HG03575 (cell line): ENCODE measurements around the gene KLRC3.
A peak's percentile ranks its signal among the peaks of the same experiment; 100 is the strongest.
"Not testable (repeated sequence)": the region's sequence is repeated elsewhere in the genome, so short reads cannot be mapped to it uniquely, and the experiment has no call there.

Source experiments
- ATAC-seq: cut with Tn5 transposase; IDR thresholded peaks from one replicate; pipeline ENCODE4 v1.9.1; 2021; ENCODE audit not compliant: unreplicated experiment, insufficient number of reproducible peaks, low FRiP score; ENCODE audit errors: extremely low read depth

The KLRC3 gene

DNA sequence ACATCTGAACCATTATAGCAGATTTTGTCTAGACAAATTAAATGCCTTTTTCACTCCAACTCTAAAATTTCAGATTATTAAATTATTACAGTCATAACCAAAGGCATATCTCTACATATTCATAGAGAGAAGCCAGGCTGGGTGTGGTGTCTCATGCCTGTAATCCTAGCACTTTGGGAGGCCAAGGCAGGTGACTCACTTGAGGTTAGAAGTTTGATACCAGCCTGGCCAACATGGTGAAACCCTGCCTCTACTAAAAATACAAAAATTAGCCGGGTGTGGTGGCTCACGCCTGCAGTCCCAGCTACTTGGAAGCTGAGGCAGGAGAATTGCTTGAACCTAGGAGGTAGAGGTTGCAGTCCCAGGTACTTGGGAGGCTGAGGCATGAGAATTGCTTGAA lies 41.7 kb downstream of the KLRC3 start:
- ATAC-seq = not testable (repeated sequence)

DNA sequence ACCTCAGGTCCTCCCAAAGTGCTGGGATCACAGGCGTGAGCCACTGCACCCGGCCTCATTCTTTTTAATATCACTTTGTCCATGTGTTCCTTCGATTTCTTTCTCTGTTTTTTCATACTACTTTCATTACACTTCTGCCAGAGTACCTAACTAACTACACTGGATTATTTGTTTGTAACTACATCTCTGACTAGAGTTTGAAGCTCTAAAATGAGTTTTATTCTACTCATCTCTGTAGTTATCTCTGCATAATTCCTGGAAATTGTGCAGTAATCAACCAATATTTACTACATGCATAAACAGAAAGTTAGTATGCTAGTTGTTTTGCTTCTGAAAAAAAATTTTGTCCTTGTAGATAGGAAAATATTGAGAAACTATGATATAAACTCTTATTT lies 45.8 kb downstream of the KLRC3 start:
- no peak for ATAC-seq

DNA sequence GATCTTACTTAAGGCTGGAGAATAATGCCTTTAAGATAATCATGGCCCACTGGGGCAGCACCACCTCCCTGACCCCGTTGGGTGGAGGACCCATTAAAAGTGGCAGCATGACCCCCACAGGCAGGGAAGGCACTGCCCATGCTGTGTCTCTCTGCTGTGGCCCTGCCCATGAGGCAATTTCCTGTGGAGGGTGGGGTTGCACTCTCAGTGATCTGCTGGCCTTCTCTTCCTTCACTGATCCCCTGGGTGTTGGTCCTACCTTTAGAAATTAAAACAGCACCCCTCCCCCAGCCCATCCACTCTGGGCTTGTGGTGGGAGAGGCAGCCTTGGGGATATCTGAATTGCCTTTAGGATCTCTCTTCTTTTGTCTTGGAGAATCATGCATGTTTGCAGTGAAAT lies 47.8 kb downstream of the KLRC3 start:
- no peak for ATAC-seq

DNA sequence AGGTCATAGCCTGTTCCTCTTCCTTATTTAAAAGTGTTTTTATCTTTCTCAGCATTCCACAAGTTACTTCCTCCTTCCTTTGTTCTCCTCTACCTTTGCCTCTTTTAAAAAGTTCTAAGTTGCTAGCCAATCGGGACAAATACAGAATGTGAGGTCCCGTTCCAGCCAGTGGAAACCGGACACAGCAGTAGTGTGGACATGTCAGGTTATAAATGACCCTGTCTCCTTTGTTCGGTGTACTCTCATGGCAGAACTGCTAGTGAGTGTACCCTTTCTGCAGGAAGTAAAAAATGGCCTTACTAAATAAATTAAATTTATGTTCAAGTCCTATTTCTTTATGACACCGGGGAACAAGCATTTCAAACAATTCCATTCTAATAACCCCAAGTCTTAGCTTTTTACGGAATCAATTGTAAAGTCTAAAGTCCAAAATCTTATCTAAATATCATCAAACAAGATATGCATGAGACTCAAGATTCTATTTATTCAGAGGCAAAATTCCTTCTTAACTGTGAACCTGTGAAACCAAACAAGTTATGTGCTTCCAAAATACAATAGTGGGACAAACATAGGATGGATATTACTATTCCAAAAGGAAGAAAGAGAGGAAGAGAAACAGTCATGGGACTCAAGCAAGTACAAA lies 48.4 kb downstream of the KLRC3 start:
- ATAC-seq = not testable (repeated sequence)

DNA sequence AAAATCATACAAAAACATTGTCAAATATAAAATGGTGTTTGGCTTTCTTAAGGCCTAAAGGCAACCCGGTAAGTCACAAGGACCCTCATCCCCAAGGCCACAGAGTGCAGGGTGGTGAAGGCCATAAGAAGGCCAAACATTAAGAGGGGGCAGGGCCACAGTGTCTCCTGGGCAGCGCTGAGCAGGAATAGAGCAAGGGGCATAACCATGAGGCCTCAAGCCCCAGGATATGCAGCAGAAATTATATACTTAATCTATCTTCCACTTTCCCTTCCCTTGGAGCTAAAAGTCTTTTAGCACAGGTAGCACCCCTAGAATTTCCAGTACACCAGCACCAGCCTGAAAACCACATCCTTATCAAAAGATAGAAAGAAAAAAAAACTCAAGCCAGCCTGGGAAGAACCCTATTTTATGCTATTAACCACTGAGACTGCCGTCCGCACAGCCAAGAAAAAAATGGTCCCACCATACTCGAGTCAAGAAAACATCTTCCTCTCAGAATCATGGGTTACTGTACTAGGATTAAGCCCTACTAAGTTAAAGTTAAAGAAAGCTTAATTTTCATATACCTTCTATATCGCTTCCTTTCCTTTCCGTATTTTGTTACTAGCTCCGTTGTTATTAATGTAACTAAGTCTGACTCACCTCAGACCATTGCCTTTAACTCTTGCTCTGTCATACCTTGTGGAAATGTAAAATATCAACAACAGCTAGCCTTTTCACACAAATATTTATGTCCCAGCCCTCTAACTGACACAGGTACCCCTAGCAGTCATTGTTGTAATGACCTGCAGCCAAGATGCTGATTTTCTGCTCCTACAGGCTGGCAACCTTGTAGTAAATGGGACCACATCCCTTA lies 50.6 kb downstream of the KLRC3 start:
- ATAC-seq = no peak

DNA sequence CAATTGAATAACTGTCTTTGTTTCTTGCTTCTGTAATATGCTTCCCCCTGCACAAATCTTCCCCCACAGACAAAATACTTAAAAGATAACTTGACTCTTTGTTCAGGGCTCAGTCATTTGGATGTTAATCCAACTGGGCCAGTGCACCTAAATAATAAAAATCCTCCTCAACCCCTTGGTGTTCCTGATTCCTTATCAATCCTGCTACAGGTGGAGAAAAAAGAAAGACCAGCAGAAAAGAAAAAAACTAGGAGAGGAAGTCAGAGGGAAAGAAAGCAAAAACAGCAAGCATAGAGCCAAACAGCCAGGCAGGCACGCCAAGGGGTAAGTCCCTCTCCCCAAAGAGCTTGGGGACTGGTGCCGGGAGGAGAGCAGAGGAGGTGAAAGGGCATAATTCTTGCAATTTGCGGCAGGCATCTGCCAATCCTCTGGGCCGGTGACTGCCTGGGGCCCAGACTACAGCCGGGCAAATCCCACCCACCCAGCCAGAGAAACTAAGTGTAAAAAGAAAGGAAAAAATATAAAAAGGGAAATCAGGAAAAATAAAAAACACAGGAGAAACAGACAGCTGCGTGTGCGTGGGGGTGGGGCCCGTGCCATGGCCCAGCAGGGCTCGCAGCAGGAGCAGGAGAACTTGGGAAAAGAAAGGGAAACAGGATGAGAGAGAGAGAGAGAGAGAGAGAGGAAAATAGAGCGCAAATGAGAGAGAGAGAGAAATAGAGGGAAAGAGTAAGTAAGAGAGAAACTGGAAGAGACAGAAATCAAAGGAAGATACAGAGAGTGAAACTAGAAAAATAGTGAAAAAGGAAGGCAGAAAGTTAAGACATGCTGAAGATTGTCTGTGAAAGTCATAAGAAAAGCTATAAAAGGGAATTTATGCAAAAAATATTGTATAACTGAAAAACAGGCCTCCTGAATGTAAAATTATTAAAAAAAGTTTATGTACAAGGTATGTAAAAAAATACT lies 51.9 kb downstream of the KLRC3 start:
- ATAC-seq = no peak

DNA sequence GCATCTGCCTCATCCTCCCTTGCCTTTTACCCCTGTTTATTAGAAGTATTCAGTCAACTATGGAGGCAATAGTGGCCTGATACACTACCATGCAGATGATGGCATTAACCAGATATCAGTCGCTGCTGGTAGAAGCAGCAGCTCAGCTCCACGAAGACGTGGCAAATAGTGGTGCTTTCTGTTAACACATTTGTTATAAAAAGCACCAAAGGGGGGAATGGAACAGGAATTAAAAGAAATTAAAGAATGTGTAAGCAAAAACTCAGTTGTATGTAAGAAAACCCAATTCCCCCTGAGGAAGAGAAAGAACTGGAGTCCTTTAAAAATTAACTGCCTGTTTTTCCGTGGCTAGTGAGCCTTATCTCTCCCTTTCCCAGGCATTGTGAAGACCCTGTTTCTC lies 52.7 kb downstream of the KLRC3 start:
- not testable (repeated sequence) for ATAC-seq

DNA sequence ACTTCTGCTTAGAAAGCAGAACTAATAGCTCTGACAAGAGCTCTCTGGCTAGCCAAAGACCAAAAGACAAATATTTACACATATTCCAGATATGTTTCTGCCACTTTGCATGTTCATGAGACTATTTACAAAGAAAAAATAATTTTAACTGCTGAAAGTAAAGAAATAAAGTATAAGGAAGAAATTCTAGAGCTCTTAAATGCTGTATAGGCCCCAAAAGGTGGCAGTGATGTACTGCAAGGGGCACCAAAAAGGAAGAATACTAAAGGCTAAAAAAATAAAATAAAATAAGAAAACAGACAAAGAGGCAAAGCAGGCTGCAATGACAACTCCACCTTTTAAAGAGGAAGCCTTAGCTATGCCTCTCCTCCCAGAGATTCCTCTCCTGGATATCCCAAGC lies 53.5 kb downstream of the KLRC3 start:
- ATAC-seq = no peak

DNA sequence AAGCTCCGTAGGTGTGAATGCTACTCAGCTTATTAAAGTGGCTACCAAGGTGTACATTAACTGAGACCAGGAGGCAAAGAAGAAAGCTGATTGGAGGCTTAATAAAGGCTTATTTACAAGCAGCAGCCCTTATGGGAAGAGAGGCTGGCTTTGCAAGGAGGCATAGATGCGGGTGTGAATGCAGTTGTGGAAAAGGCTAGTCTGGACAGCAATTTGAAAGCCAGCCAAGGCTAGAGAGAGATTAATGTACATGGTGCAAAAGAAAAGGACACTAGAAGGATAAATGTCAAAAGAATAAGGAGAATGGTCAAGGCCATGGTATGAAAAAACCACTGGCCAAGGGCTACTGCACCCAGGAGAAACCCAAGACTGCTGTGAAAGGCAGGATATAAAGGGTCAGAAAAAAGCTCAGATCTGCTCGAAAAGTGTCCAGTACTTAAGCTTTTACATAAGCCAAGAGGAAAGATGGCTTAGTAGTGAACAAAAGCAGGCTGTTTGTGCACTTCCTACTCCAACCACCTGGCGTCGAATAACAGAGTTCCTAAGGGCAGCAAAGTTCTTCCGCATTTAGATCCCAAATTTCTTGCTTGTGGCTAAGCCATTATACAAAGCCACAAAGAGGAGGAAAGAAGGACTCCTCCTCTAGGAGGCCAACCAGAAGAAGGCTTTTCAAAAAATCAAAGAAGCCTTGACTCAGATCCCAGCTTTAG lies 54.5 kb downstream of the KLRC3 start:
- ATAC-seq = no peak

DNA sequence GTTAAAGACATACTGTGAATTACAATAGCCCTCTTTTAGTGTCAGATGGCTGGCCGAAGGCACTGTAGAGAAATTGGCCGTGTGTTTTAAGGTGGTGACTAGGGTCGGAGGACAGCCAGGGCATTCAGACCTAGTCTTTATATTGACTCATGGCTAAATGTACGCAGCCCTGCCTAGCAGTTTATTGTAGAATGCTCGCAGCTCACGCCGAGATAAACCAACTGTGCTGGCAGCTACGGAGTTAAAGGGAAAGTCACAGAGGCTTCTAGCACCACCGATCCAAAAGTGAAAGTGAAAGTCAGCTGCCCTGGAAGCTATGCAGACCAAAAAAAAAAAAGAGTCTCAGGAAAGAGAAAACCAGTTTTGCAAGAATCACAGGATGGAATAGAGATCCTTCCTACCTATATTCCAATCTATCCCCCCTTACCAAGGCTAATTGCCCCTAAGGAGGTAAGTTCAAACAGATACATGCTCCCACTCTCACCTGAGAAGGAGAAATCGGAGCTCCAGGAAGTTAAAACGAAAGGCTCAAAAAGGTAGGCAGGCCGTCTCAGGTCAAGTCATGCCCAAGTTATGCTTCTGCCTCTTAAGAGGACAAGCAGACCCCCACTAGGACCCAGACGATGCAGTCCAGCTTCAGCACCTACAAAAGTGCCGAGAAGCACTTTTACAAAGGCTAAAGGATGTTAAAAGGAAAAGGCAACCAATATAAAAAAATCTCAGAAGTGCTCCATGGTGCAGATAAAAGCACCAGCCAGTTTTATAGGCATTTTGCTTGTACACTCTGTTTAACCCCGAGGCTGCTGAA lies 55.4 kb downstream of the KLRC3 start:
- ATAC-seq = peak; percentile 26

DNA sequence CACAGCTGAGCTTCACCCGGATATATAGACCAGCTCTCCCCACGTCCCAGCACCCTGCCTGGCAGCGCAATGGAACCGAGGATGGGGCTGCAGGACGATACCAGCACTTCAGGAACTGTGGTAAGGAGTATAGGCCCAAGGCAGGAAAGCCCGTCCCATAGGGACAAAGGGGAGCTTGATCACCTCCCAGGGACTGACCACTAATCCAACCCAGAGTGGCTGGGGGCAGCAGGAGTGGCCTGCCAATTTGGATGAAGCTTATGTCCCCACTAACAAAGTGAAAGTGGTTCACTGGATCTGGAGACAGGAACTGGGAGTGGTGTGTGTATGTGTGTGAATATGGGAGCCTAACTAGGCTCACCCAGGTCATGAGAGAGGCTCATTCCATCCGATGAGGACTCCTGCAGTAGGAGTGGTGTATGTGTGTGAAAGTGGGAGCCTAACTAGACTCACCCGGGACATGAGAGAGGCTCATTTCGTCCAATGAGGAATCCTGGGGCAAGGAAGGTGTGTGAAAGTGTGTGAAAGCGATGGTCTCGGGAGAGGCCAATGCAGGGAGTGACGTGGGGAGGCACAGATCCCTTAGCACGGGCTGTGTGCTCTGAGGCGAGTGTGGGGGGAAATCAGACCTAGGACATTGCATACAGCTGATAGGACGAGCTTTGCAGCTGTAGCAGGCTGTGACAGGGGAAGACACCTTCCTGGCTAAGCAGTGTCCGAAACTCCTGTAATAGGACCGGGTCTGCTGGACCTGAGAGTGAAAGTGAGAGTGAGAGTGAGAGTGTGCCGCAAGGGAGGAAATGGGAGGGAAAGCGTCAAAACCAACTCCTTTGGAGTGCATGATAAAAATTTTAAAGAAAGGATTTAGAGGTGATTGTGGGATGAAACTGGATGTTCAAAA lies 56.2 kb downstream of the KLRC3 start:
- ATAC-seq = peak; percentile 69

DNA sequence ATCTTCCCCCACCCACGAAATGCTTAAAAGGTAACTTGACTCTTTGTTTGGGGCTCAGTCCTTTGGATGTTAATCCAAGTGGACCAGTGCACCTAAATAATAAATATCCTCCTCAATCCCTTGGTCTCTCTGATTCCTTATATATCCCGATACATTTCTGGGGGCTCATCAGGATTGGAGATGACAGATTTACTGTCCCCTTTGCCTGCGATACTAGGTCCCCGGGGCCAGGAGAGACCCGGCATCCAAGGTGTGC lies 56.8 kb downstream of the KLRC3 start:
- ATAC-seq = no peak

DNA sequence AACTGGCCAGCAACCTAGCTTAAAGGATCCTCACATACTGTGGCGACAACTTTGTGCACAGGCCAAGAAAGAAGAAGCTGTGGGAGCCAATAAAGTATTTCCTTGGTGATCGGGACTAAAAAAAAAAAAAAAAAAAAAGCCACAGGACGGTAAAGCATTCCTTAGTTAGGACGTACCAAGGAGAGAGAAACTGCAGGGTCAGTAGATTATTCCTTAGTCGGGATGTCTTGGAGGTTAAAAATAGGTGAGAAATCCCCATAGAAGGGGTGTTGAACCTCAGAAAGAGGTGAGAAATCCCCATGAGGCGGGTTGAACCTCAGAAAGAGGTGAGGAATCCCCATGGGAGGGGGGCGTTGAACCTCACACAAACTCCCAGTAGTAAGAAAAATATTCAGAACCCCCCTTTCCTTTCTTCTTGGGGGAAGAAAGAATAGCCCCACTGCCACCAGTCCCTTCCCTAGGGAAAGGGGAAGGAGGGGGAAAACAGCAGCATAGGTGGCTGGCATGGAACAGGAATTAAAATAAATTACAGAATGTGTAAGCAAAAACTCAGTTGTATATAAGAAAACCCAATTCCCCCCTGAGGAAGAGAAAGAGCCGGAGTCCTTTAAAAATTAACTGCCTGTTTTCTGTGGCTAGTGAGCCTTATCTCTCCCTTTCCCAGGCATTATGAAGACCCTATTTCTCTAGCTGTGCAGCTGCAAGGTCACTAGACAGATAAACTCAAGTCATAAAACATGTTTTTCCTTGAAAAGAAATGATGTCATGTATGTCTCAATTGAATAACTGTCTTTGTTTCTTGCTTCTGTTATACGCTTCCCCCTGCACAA lies 57.4 kb downstream of the KLRC3 start:
- ATAC-seq = no peak

DNA sequence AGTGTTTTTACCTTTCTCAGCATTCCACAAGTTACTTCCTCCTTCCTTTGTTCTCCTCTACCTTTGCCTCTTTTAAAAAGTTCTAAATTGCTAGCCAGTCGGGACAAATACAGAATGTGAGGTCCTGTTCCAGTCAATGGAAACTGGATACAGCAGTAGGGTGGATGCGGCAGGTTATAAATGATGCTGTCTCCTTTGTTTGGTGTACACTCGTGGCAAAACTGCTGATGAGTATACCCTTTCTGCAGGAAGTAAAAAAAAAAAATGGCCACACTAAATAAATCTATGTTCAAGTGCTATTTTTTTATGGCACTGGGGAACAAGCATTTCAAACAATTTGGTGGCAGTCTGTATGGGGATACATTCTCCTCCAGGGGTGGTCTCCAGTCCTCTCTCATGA lies 58.1 kb downstream of the KLRC3 start:
- no peak for ATAC-seq
